ENCODE results near the gene ANO10. TPM values are rescaled to one million over a fixed set of nuclear protein-coding genes. Genes with fewer than 3 reads are reported as not detected.

The ANO10 gene
- total and polyA plus RNA-seq, 5 donors from 2014 or later: 5.3 to 9.8 (median 6.5) TPM

GRCh38 chr3:43348852-43349574, 272.8 kb downstream of the ANO10 start:
- H3K9me3 ChIP-seq (ENCODE audit: control insufficient read depth in 2 of 2, low read length in 2 of 2): peaks cover 26 to 38% of the 10 kb centered on the region in 2 experiments
- no peak overlapping the region for H3K4me3 ChIP-seq (ENCODE audit: low read depth, low read length)
- peaks cover 38% of the 10 kb centered on the region for H3K4me1 ChIP-seq (ENCODE audit: control insufficient read depth, insufficient read depth, low read length, poor library complexity, severe bottlenecking)
- Mint-ChIP-seq H3K4me1 (peaks cover 26 to 51% (median 36%) of the 10 kb centered on the region in 4 donors), H3K27me3 (no peaks in the 10 kb centered on the region), H3K4me3 (peak overlapping the region in 2 of 4 donors; percentile 15 to 54), H3K9me3 (peaks cover 0 to 32% (median 19%) of the 10 kb centered on the region in 7 donors), H3K36me3 (peaks cover 84% of the 10 kb centered on the region), H3K27ac (peak overlapping the region; percentile 71 to 91 (median 84))
- DNase-seq (no peak), ATAC-seq (ENCODE audit: low read depth in 2 of 2) (no peak)
- no peak overlapping the region for H3K27ac ChIP-seq (ENCODE audit: insufficient read depth, low read length, poor library complexity, severe bottlenecking)
- H3K27me3 ChIP-seq (ENCODE audit: control insufficient read depth, insufficient read depth, low read length): no peaks in the 10 kb centered on the region
- H3K36me3 ChIP-seq (ENCODE audit: control insufficient read depth, insufficient read depth, low read length): peaks cover 74% of the 10 kb centered on the region

GRCh38 chr3:43348350-43348749, 273.5 kb downstream of the ANO10 start:
- Mint-ChIP-seq H3K4me1 (peaks cover 26 to 57% (median 42%) of the 10 kb centered on the region in 4 donors), H3K27me3 (no peaks in the 10 kb centered on the region), H3K36me3 (peaks cover 88% of the 10 kb centered on the region), H3K4me3 (peak overlapping the region in 1 of 4 donors; percentile 35), H3K9me3 (peaks cover 0 to 26% (median 12%) of the 10 kb centered on the region in 7 donors), H3K27ac (peak overlapping the region in 2 of 3 donors; percentile 84 to 91)
- Histone ChIP-seq H3K36me3 (ENCODE audit: control insufficient read depth, insufficient read depth, low read length) (peaks cover 81% of the 10 kb centered on the region), H3K4me1 (ENCODE audit: control insufficient read depth, insufficient read depth, low read length, poor library complexity, severe bottlenecking) (peaks cover 38% of the 10 kb centered on the region), H3K27ac (ENCODE audit: insufficient read depth, low read length, poor library complexity, severe bottlenecking) (no peak overlapping the region), H3K27me3 (ENCODE audit: control insufficient read depth, insufficient read depth, low read length) (no peaks in the 10 kb centered on the region), H3K4me3 (ENCODE audit: low read depth, low read length) (no peak overlapping the region), H3K9me3 (ENCODE audit: control insufficient read depth in 2 of 2, low read length in 2 of 2) (peaks cover 19 to 31% of the 10 kb centered on the region in 2 experiments)
- DNase-seq (no peak), ATAC-seq (ENCODE audit: low read depth in 2 of 2) (no peak)

GRCh38 chr3:43347774-43348173, 274.0 kb downstream of the ANO10 start:
- ATAC-seq (ENCODE audit: low read depth in 2 of 2) (no peak), DNase-seq (no peak)
- Mint-ChIP-seq H3K36me3 (peaks cover 89% of the 10 kb centered on the region), H3K9me3 (peaks cover 0 to 22% (median 9%) of the 10 kb centered on the region in 7 donors), H3K27ac (peak overlapping the region; percentile 81 to 96 (median 95)), H3K4me1 (peaks cover 27 to 63% (median 46%) of the 10 kb centered on the region in 4 donors), H3K27me3 (no peaks in the 10 kb centered on the region), H3K4me3 (peak overlapping the region in 3 of 4 donors; percentile 53 to 67 (median 61))
- H3K4me3 ChIP-seq (ENCODE audit: low read depth, low read length): no peak overlapping the region
- peaks cover 13 to 26% of the 10 kb centered on the region in 2 experiments for H3K9me3 ChIP-seq (ENCODE audit: control insufficient read depth in 2 of 2, low read length in 2 of 2)
- H3K4me1 ChIP-seq (ENCODE audit: control insufficient read depth, insufficient read depth, low read length, poor library complexity, severe bottlenecking): peaks cover 38% of the 10 kb centered on the region
- peaks cover 87% of the 10 kb centered on the region for H3K36me3 ChIP-seq (ENCODE audit: control insufficient read depth, insufficient read depth, low read length)
- no peaks in the 10 kb centered on the region for H3K27me3 ChIP-seq (ENCODE audit: control insufficient read depth, insufficient read depth, low read length)
- no peak overlapping the region for H3K27ac ChIP-seq (ENCODE audit: insufficient read depth, low read length, poor library complexity, severe bottlenecking)

GRCh38 chr3:43346978-43347749, 274.6 kb downstream of the ANO10 start:
- Mint-ChIP-seq H3K9me3 (peaks cover 0 to 16% (median 9%) of the 10 kb centered on the region in 7 donors), H3K4me1 (peaks cover 26 to 69% (median 49%) of the 10 kb centered on the region in 4 donors), H3K27ac (peak overlapping the region; percentile 81 to 96 (median 95)), H3K4me3 (peak overlapping the region; percentile 24 to 67 (median 57)), H3K27me3 (no peaks in the 10 kb centered on the region), H3K36me3 (peaks cover 88% of the 10 kb centered on the region)
- Histone ChIP-seq H3K4me1 (ENCODE audit: control insufficient read depth, insufficient read depth, low read length, poor library complexity, severe bottlenecking) (peaks cover 38% of the 10 kb centered on the region), H3K36me3 (ENCODE audit: control insufficient read depth, insufficient read depth, low read length) (peaks cover 90% of the 10 kb centered on the region), H3K9me3 (ENCODE audit: control insufficient read depth in 2 of 2, low read length in 2 of 2) (peaks cover 7 to 19% of the 10 kb centered on the region in 2 experiments), H3K27ac (ENCODE audit: insufficient read depth, low read length, poor library complexity, severe bottlenecking) (peak overlapping the region; percentile 50), H3K27me3 (ENCODE audit: control insufficient read depth, insufficient read depth, low read length) (no peaks in the 10 kb centered on the region), H3K4me3 (ENCODE audit: low read depth, low read length) (peak overlapping the region; percentile 52)
- DNase-seq: peak in 2 of 3 donors; percentile 70 to 84
- ATAC-seq (ENCODE audit: low read depth in 2 of 2): peak; percentile 56 to 64

- H3K27me3 ChIP-seq (ENCODE audit: control insufficient read depth, insufficient read depth, low read length): no peaks in the 10 kb centered on the region
- Mint-ChIP-seq H3K4me3 (peak overlapping the region; percentile 49 to 82 (median 52)), H3K27ac (peak overlapping the region; percentile 74 to 95 (median 95)), H3K36me3 (peaks cover 77% of the 10 kb centered on the region), H3K9me3 (peaks cover 0 to 4% (median 2%) of the 10 kb centered on the region in 7 donors), H3K4me1 (peaks cover 24 to 70% (median 50%) of the 10 kb centered on the region in 4 donors), H3K27me3 (no peaks in the 10 kb centered on the region)
- H3K9me3 ChIP-seq (ENCODE audit: control insufficient read depth in 2 of 2, low read length in 2 of 2): peaks cover 0 to 7% of the 10 kb centered on the region in 2 experiments
- peak overlapping the region; percentile 52 for H3K4me3 ChIP-seq (ENCODE audit: low read depth, low read length)
- no peak for DNase-seq
- ATAC-seq (ENCODE audit: low read depth in 2 of 2): peak in 1 of 2 donors; percentile 24
- H3K27ac ChIP-seq (ENCODE audit: insufficient read depth, low read length, poor library complexity, severe bottlenecking): peak overlapping the region; percentile 50
- H3K4me1 ChIP-seq (ENCODE audit: control insufficient read depth, insufficient read depth, low read length, poor library complexity, severe bottlenecking): peaks cover 38% of the 10 kb centered on the region
- peaks cover 90% of the 10 kb centered on the region for H3K36me3 ChIP-seq (ENCODE audit: control insufficient read depth, insufficient read depth, low read length)
These were observed 275.9 kb downstream of the ANO10 start for GRCh38 chr3:43345877-43346276.

- peaks cover 90% of the 10 kb centered on the region for H3K36me3 ChIP-seq (ENCODE audit: control insufficient read depth, insufficient read depth, low read length)
- H3K9me3 ChIP-seq (ENCODE audit: control insufficient read depth in 2 of 2, low read length in 2 of 2): peaks cover 0 to 1% of the 10 kb centered on the region in 2 experiments
- Mint-ChIP-seq H3K4me1 (peaks cover 25 to 70% (median 51%) of the 10 kb centered on the region in 4 donors), H3K27me3 (no peaks in the 10 kb centered on the region), H3K36me3 (peaks cover 77% of the 10 kb centered on the region), H3K27ac (peak overlapping the region; percentile 74 to 95 (median 95)), H3K9me3 (peaks cover 0 to 2% (median 0%) of the 10 kb centered on the region in 7 donors), H3K4me3 (peak overlapping the region; percentile 8 to 82 (median 51))
- ATAC-seq (ENCODE audit: low read depth in 2 of 2): no peak
- peak overlapping the region; percentile 7 for H3K4me3 ChIP-seq (ENCODE audit: low read depth, low read length)
- DNase-seq: no peak
- H3K27ac ChIP-seq (ENCODE audit: insufficient read depth, low read length, poor library complexity, severe bottlenecking): peak overlapping the region; percentile 39
- H3K27me3 ChIP-seq (ENCODE audit: control insufficient read depth, insufficient read depth, low read length): no peaks in the 10 kb centered on the region
- H3K4me1 ChIP-seq (ENCODE audit: control insufficient read depth, insufficient read depth, low read length, poor library complexity, severe bottlenecking): peaks cover 38% of the 10 kb centered on the region
These were observed 276.6 kb downstream of the ANO10 start for GRCh38 chr3:43345246-43345645.

- Mint-ChIP-seq H3K4me3 (no peak overlapping the region), H3K36me3 (peaks cover 75% of the 10 kb centered on the region), H3K27me3 (no peaks in the 10 kb centered on the region), H3K27ac (peak overlapping the region; percentile 78 to 91 (median 80)), H3K4me1 (peaks cover 30 to 72% (median 55%) of the 10 kb centered on the region in 4 donors), H3K9me3 (peaks cover 0 to 5% (median 0%) of the 10 kb centered on the region in 7 donors)
- ATAC-seq (ENCODE audit: low read depth in 2 of 2) (no peak), DNase-seq (no peak)
- Histone ChIP-seq H3K4me3 (ENCODE audit: low read depth, low read length) (no peak overlapping the region), H3K27me3 (ENCODE audit: control insufficient read depth, insufficient read depth, low read length) (no peaks in the 10 kb centered on the region), H3K27ac (ENCODE audit: insufficient read depth, low read length, poor library complexity, severe bottlenecking) (no peak overlapping the region), H3K36me3 (ENCODE audit: control insufficient read depth, insufficient read depth, low read length) (peaks cover 89% of the 10 kb centered on the region), H3K9me3 (ENCODE audit: control insufficient read depth in 2 of 2, low read length in 2 of 2) (no peaks in the 10 kb centered on the region), H3K4me1 (ENCODE audit: control insufficient read depth, insufficient read depth, low read length, poor library complexity, severe bottlenecking) (peaks cover 38% of the 10 kb centered on the region)
These were observed 277.3 kb downstream of the ANO10 start for GRCh38 chr3:43344520-43344919.

All from CD4-positive, CD25-positive, alpha-beta regulatory T cell (primary cell).